Naive B cell (primary cell): ENCODE results near the gene GAB2. TPM values are rescaled to one million over a fixed set of nuclear protein-coding genes. Genes with fewer than 3 reads are reported as not detected.

Experiments
- ATAC-seq, 2 donors: fragments of 150-1000 bp; cut with Tn5 transposase; 2 replicates each; pipeline ENCODE4 v1.10.0; 2021; ENCODE audit warnings: low read depth in 2 of 2, mild to moderate bottlenecking in 2 of 2, moderate library complexity in 2 of 2
- DNase-seq: peaks from one replicate; pipeline ENCODE4 v3.0.0; 2022
- H3K27ac Mint-ChIP-seq, 6 donors: one replicate each; pipeline ENCODE4 v1.8.0; 2020 to 2022; ENCODE audit warnings: mild to moderate bottlenecking in 6 of 6, mixed read lengths in 6 of 6, moderate library complexity in 5 of 6, inconsistent platforms in 2 of 6
- H3K27me3 Mint-ChIP-seq, 3 donors: one replicate each; pipeline ENCODE4 v1.8.0; 2021 to 2022; ENCODE audit warnings: mixed read lengths in 3 of 3, mild to moderate bottlenecking in 1 of 3
- H3K36me3 Mint-ChIP-seq, 2 donors: one replicate each; pipeline ENCODE4 v1.8.0; 2020 to 2022; ENCODE audit warnings: mixed read lengths in 2 of 2, inconsistent platforms in 1 of 2, mild to moderate bottlenecking in 1 of 2
- H3K4me1 Mint-ChIP-seq, 3 donors: one replicate each; pipeline ENCODE4 v1.8.0; 2020 to 2022; ENCODE audit warnings: mixed read lengths in 3 of 3, inconsistent platforms in 1 of 3, mild to moderate bottlenecking in 1 of 3, moderate library complexity in 1 of 3
- H3K4me3 Mint-ChIP-seq, 8 donors: one replicate each; pipeline ENCODE4 v1.8.0; 2020 to 2022; ENCODE audit warnings: mild to moderate bottlenecking in 8 of 8, mixed read lengths in 8 of 8, moderate library complexity in 8 of 8, inconsistent platforms in 2 of 8
- H3K9me3 Mint-ChIP-seq, 7 donors: one replicate each; pipeline ENCODE4 v1.8.0; 2020 to 2022; ENCODE audit warnings: mixed read lengths in 7 of 7, mild to moderate bottlenecking in 5 of 7, inconsistent platforms in 2 of 7, moderate library complexity in 1 of 7
- polyA plus RNA-seq, 6 donors: library from polyadenylated mRNA; unstranded; fragments of 300-500 nt; fragmentation: Illumina TruSeq; gene quantifications; one replicate each; pipeline ENCODE4 v1.2.3, GENCODE V29; 2021; ENCODE audit warnings: low read depth in 6 of 6

GAB2 gene
- polyA plus RNA-seq, 6 donors from 2014 or later: 0.71 to 4.2 (median 2.2) TPM

DNA sequence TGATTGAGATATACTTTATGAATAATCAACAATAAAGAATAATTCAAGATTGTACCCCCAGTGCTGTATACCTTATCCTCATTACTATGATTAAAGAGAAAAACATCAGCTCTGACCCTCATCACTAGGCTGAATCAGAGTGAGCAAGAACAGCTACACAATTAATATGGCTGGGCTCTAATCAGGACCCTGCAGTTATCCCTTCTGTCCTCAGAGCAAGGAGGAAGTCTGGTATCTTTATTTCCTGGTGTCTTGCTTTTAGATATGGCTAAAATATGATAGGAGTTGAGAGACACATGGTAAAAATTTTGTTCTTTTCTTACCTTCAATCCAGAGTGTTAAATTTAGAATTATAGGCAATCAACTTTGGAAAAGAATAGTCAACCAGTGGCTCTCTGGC is 28.6 kb upstream of the GAB2 start:
- no peaks in the 10 kb centered on the region for H3K9me3 Mint-ChIP-seq
- DNase-seq: no peak
- no peak overlapping the region for H3K27ac Mint-ChIP-seq
- no peak overlapping the region for H3K4me3 Mint-ChIP-seq
- no peak for ATAC-seq
- H3K36me3 Mint-ChIP-seq: peaks cover 0 to 17% of the 10 kb centered on the region in 2 donors
- H3K27me3 Mint-ChIP-seq: no peaks in the 10 kb centered on the region
- H3K4me1 Mint-ChIP-seq: peaks cover 6 to 13% (median 13%) of the 10 kb centered on the region in 3 donors

DNA sequence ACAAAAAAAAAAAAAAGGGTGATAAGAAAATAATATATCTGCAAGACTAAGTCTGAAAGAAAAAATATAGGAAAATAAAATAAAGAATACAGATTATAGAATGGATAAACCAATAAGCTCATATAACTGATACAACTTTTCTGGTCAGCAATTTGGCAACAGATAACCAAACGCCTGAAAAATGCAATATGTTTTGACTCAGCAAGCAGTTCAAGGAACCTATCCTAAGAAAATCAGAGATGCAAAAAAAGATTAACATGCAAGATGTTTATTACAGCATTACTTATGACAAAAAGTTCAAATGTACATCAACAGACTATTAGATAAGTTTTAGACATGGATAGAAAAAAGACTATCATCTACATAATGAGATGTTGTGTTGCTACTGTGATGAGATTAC is 27.1 kb upstream of the GAB2 start:
- DNase-seq: no peak
- Mint-ChIP-seq H3K36me3 (peaks cover 0 to 17% of the 10 kb centered on the region in 2 donors), H3K4me3 (no peak overlapping the region), H3K27me3 (no peaks in the 10 kb centered on the region), H3K27ac (no peak overlapping the region), H3K4me1 (peaks cover 0 to 10% (median 0%) of the 10 kb centered on the region in 3 donors), H3K9me3 (no peaks in the 10 kb centered on the region)
- no peak for ATAC-seq

GRCh38 chr11:78441956-78442355 is 24.3 kb upstream of the GAB2 start:
- no peaks in the 10 kb centered on the region for H3K27me3 Mint-ChIP-seq
- no peak for ATAC-seq
- H3K27ac Mint-ChIP-seq: no peak overlapping the region
- peaks cover 0 to 17% of the 10 kb centered on the region in 2 donors for H3K36me3 Mint-ChIP-seq
- H3K4me3 Mint-ChIP-seq: no peak overlapping the region
- DNase-seq: no peak
- H3K9me3 Mint-ChIP-seq: no peaks in the 10 kb centered on the region
- H3K4me1 Mint-ChIP-seq: peaks cover 7 to 33% (median 11%) of the 10 kb centered on the region in 3 donors

GRCh38 chr11:78438298-78438975 is 20.8 kb upstream of the GAB2 start:
- Mint-ChIP-seq H3K4me3 (peak overlapping the region in 7 of 8 donors; percentile 3 to 68 (median 22)), H3K27ac (peak overlapping the region in 5 of 6 donors; percentile 24 to 93 (median 90)), H3K27me3 (no peaks in the 10 kb centered on the region), H3K36me3 (peaks cover 0 to 17% of the 10 kb centered on the region in 2 donors), H3K4me1 (peaks cover 7 to 33% (median 11%) of the 10 kb centered on the region in 3 donors), H3K9me3 (no peaks in the 10 kb centered on the region)
- ATAC-seq: peak; percentile 100
- peak; percentile 74 for DNase-seq

- Mint-ChIP-seq H3K36me3 (peaks cover 0 to 5% of the 10 kb centered on the region in 2 donors), H3K27me3 (no peaks in the 10 kb centered on the region), H3K9me3 (no peaks in the 10 kb centered on the region), H3K4me3 (no peak overlapping the region), H3K27ac (no peak overlapping the region), H3K4me1 (peaks cover 28 to 40% (median 36%) of the 10 kb centered on the region in 3 donors)
- no peak for DNase-seq
- no peak for ATAC-seq
Observed at GRCh38 chr11:78432956-78433355, 15.3 kb upstream of the GAB2 start.

GRCh38 chr11:78432058-78432515 is 14.5 kb upstream of the GAB2 start:
- peak overlapping the region in 3 of 6 donors; percentile 72 to 90 (median 79) for H3K27ac Mint-ChIP-seq
- no peaks in the 10 kb centered on the region for H3K27me3 Mint-ChIP-seq
- no peak for DNase-seq
- peaks cover 0 to under 1% of the 10 kb centered on the region in 2 donors for H3K36me3 Mint-ChIP-seq
- no peak for ATAC-seq
- peaks cover 29 to 41% (median 37%) of the 10 kb centered on the region in 3 donors for H3K4me1 Mint-ChIP-seq
- H3K4me3 Mint-ChIP-seq: no peak overlapping the region
- H3K9me3 Mint-ChIP-seq: no peaks in the 10 kb centered on the region

DNA sequence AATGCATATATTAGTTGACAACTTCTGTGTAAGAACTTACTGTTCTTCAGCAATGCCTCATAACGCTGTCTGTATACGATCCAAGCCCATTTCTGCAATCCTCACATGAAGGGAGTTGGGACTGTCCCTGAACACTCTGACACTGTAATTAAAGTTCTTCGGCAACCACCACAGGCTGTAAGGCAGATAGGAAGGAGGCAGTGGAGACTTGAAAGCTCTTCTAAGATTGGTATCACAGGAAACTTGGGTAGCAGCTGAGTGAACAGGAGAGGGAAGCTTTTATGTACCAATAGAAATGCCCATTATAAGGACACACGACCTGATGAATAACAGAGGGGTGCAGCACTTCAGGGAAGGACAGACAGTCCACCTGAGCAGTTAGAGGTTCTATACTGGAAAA is 12.0 kb upstream of the GAB2 start:
- ATAC-seq: peak; percentile 85 to 89
- H3K4me1 Mint-ChIP-seq: peaks cover 37 to 55% (median 52%) of the 10 kb centered on the region in 3 donors
- peaks cover 0 to under 1% (median 0%) of the 10 kb centered on the region in 7 donors for H3K9me3 Mint-ChIP-seq
- H3K27ac Mint-ChIP-seq: peak overlapping the region; percentile 46 to 96 (median 80)
- H3K27me3 Mint-ChIP-seq: no peaks in the 10 kb centered on the region
- peak; percentile 66 for DNase-seq
- peak overlapping the region; percentile 1 to 85 (median 55) for H3K4me3 Mint-ChIP-seq
- peaks cover 0 to 2% of the 10 kb centered on the region in 2 donors for H3K36me3 Mint-ChIP-seq

DNA sequence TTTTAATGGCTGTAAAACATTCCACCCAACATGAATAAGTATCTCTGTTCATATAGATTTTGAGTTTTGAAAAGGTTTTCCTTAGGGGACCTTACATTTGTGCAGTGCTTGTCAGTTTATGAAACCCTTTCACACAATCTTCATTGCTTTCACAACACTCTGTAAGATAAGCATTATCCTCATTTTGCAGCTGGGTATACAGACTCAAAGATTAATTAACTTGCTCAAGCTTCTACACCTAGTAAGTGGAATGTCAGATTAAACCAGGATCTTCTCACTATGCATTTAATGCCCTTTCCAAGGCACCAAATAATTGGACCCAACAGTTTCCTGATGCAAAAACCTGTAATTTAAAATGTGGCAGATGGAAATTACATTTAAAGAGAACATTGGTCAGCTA is 11.6 kb upstream of the GAB2 start:
- H3K4me1 Mint-ChIP-seq: peaks cover 42 to 59% (median 57%) of the 10 kb centered on the region in 3 donors

DNA sequence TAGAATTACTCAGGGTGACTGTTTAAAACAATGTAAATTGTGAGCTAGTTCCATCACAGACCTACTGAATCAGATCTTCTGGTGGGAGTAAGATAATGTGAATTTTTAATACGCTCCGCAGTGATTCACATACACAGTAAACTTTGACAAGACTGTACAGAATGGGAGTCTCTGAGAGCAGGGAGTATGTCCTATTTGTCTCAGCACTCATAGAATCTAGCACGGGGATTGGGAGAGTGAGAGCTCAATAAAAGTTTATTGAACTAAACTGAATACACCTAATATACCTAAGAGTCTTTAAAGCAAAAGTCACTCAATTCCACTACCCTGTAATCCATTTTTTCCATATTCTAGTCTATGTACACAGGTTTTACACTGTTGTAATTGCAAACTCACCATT is 11.2 kb upstream of the GAB2 start:
- H3K9me3 Mint-ChIP-seq: peaks cover 0 to 4% (median 0%) of the 10 kb centered on the region in 7 donors
- peaks cover 0 to 5% of the 10 kb centered on the region in 2 donors for H3K36me3 Mint-ChIP-seq
- peak overlapping the region in 6 of 8 donors; percentile 57 to 88 (median 82) for H3K4me3 Mint-ChIP-seq
- ATAC-seq: no peak
- H3K27me3 Mint-ChIP-seq: no peaks in the 10 kb centered on the region
- H3K4me1 Mint-ChIP-seq: peaks cover 46 to 63% (median 61%) of the 10 kb centered on the region in 3 donors
- peak overlapping the region in 3 of 6 donors; percentile 40 to 69 (median 51) for H3K27ac Mint-ChIP-seq
- DNase-seq: no peak

More for the DNA sequence above, 11.6 kb upstream of the GAB2 start:
- H3K27me3 Mint-ChIP-seq: no peaks in the 10 kb centered on the region
- peak overlapping the region in 5 of 6 donors; percentile 46 to 96 (median 83) for H3K27ac Mint-ChIP-seq
- peaks cover 0 to 4% (median 0%) of the 10 kb centered on the region in 7 donors for H3K9me3 Mint-ChIP-seq
- H3K4me3 Mint-ChIP-seq: peak overlapping the region in 7 of 8 donors; percentile 1 to 85 (median 57)
- ATAC-seq (no peak), DNase-seq (no peak)
- peaks cover 0 to 5% of the 10 kb centered on the region in 2 donors for H3K36me3 Mint-ChIP-seq

GRCh38 chr11:78428266-78428636 is 10.6 kb upstream of the GAB2 start:
- ATAC-seq: peak; percentile 15 to 17
- H3K4me3 Mint-ChIP-seq: peak overlapping the region in 7 of 8 donors; percentile 57 to 88 (median 81)
- peaks cover 46 to 63% (median 62%) of the 10 kb centered on the region in 3 donors for H3K4me1 Mint-ChIP-seq
- H3K27ac Mint-ChIP-seq: peak overlapping the region in 4 of 6 donors; percentile 17 to 93 (median 58)
- H3K36me3 Mint-ChIP-seq: peaks cover 0 to 5% of the 10 kb centered on the region in 2 donors
- peaks cover 0 to 4% (median 0%) of the 10 kb centered on the region in 7 donors for H3K9me3 Mint-ChIP-seq
- no peak for DNase-seq
- H3K27me3 Mint-ChIP-seq: no peaks in the 10 kb centered on the region

GRCh38 chr11:78427615-78428265 is 10.1 kb upstream of the GAB2 start:
- DNase-seq (peak; percentile 22), ATAC-seq (peak in 1 of 2 donors; percentile 17)
- Mint-ChIP-seq H3K4me1 (peaks cover 46 to 63% (median 61%) of the 10 kb centered on the region in 3 donors), H3K9me3 (peaks cover 0 to 4% (median 0%) of the 10 kb centered on the region in 7 donors), H3K27me3 (no peaks in the 10 kb centered on the region), H3K36me3 (peaks cover 0 to 5% of the 10 kb centered on the region in 2 donors), H3K4me3 (peak overlapping the region; percentile 49 to 88 (median 75)), H3K27ac (peak overlapping the region in 4 of 6 donors; percentile 11 to 93 (median 66))

GRCh38 chr11:78426845-78427244 is 9.2 kb upstream of the GAB2 start:
- DNase-seq (no peak), ATAC-seq (no peak)
- Mint-ChIP-seq H3K36me3 (peaks cover 0 to 5% of the 10 kb centered on the region in 2 donors), H3K4me1 (peaks cover 48 to 60% (median 56%) of the 10 kb centered on the region in 3 donors), H3K4me3 (peak overlapping the region in 2 of 8 donors; percentile 57 to 82), H3K27me3 (no peaks in the 10 kb centered on the region), H3K27ac (peak overlapping the region in 2 of 6 donors; percentile 15 to 69), H3K9me3 (peaks cover 0 to 4% (median 0%) of the 10 kb centered on the region in 7 donors)

DNA sequence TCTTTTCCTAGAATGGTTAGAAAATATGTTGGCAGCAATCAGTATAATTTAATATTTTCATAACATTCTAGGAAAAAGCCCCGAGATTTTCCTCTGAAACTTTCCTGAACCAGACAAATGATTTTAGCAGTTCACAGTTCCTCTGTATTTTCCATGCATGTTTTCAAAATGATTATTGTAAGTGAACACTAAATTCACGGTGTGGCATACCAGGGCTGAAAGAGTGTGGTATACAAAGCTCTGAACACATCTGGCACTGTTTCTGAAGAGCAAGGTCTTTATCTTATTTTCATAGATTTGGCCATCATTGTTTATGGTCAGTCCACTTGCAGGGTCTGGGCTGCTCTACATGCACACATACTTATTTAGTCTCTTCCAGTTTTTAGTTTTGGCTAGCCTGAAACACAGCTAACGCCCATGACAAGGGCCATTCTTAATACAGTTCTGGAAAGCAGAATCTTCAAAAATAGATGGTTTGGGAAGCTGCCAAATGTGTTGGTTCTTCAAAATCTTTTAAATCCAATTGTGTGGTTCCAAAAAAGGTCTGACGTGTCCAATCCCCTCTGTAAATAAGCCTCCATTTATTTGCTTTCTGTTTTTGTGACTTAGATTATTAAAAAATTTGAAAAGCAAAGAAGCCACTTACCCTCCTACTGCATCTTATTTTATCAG is 7.9 kb upstream of the GAB2 start:
- Mint-ChIP-seq H3K27me3 (no peaks in the 10 kb centered on the region), H3K4me1 (peaks cover 53 to 68% (median 64%) of the 10 kb centered on the region in 3 donors)
- DNase-seq: no peak

More for the DNA sequence above, 7.9 kb upstream of the GAB2 start:
- peak overlapping the region in 2 of 8 donors; percentile 81 to 86 for H3K4me3 Mint-ChIP-seq
- peaks cover 0 to 5% of the 10 kb centered on the region in 2 donors for H3K36me3 Mint-ChIP-seq
- peaks cover 0 to 4% (median 0%) of the 10 kb centered on the region in 7 donors for H3K9me3 Mint-ChIP-seq
- H3K27ac Mint-ChIP-seq: peak overlapping the region in 4 of 6 donors; percentile 59 to 98 (median 86)
- ATAC-seq: no peak
